K562 (cell line): ENCODE data around the gene CATSPER3. TPM values are rescaled to one million over a fixed set of nuclear protein-coding genes. Genes with fewer than 3 reads are reported as not detected.

Source experiments
- ATAC-seq: fragments of 200-7000 bp; cut with Tn5 transposase; 3 replicates; pipeline ENCODE4 v1.9.1; 2020; ENCODE audit warnings: moderate library complexity
- BruUV-seq: library from RNA; stranded (reverse); fragments of 400-500 nt; replicated peaks from 2 replicates; lab custom pipeline; 2021; lab: Mats Ljungman, UMichigan
- CTCF ChIA-PET: fragments of 300-600 bp; formaldehyde crosslinking; extraction: SDS; loops from one replicate; lab custom pipeline; 2021; ENCODE audit warnings: low intra/inter-chr PET ratio; lab: Yijun Ruan, JAX
- POLR2A ChIA-PET: fragments of 300-600, 350-650 bp; sonication (Branson Sonifier 250); formaldehyde crosslinking; extraction: SDS; loops from one replicate; lab custom pipeline; 2021; ENCODE audit warnings: antibody characterized with exemption, inconsistent platforms; lab: Yijun Ruan, JAX
- DNase-seq, 4 experiments: peaks; one replicate each; pipeline versions ENCODE4 v3.0.0 to v3.0.0-alpha.2; 2011 to 2018; ENCODE audit warnings: low spot score in 3 of 4, mixed read lengths in 3 of 4; ENCODE audit errors: extremely low read depth in 1 of 4
- FAIRE-seq: peaks from 2 replicates; lab custom pipeline; 2011; peaks lifted over from hg19 to GRCh38; lab: Jason Lieb, UNC
- H2AFZ ChIP-seq: 2 replicates; pipeline ENCODE4 v1.6.0; 2011; ENCODE audit warnings: low read depth, low read length, control low read depth, inconsistent platforms
- H3K27ac ChIP-seq: fragments of 200-600 bp; 3 replicates; pipeline ENCODE4 v1.8.0; 2011; ENCODE audit warnings: low read depth, mild to moderate bottlenecking, control low read depth, inconsistent platforms, low read length, moderate library complexity, mixed read lengths; ENCODE audit errors: extremely low read depth
- H3K27me3 ChIP-seq, 2 experiments: fragments of 300-600 bp in 1 of 2; 2 replicates in 1 of 2; 3 replicates in 1 of 2; pipeline versions ENCODE4 v1.6.0 to v1.8.0; 2011; ENCODE audit warnings: inconsistent platforms in 2 of 2, low read length in 2 of 2, mild to moderate bottlenecking in 1 of 2, mixed read lengths in 1 of 2, moderate library complexity in 1 of 2; ENCODE audit not compliant: control insufficient read depth in 2 of 2, insufficient read depth in 2 of 2
- H3K36me3 ChIP-seq: fragments of 300-600 bp; 3 replicates; pipeline ENCODE4 v1.8.0; 2011; ENCODE audit warnings: mild to moderate bottlenecking, low read length, inconsistent platforms; ENCODE audit not compliant: control insufficient read depth, insufficient read depth
- H3K4me1 ChIP-seq, 2 experiments: fragments of 200-600 bp in 1 of 2; replicated peaks in 1 of 2; 2 replicates in 1 of 2; 3 replicates in 1 of 2; pipeline versions ENCODE4 v1.5.1 to v1.8.0; 2011; ENCODE audit warnings: inconsistent platforms in 2 of 2, low read length in 2 of 2, mild to moderate bottlenecking in 1 of 2, mixed read lengths in 1 of 2, moderate library complexity in 1 of 2; ENCODE audit not compliant: control insufficient read depth in 2 of 2, insufficient read depth in 2 of 2
- H3K4me2 ChIP-seq: 2 replicates; pipeline ENCODE4 v1.6.1; 2011; ENCODE audit warnings: low read length, control low read depth, inconsistent platforms, mixed read lengths; ENCODE audit not compliant: insufficient read depth
- H3K4me3 ChIP-seq: fragments of 200-600 bp; sonication (generic), shearing (Covaris generic); 2 replicates; pipeline ENCODE4 v1.5.1; 2016; ENCODE audit warnings: control low read depth, inconsistent platforms
- H3K79me2 ChIP-seq: fragments of 200-600 bp; 3 replicates; pipeline ENCODE4 v1.8.0; 2011; ENCODE audit warnings: low read length, inconsistent platforms; ENCODE audit not compliant: control insufficient read depth, insufficient read depth
- H3K9ac ChIP-seq, 2 experiments: 2 replicates each; pipeline versions ENCODE4 v1.6.0 to v1.6.1; 2011; ENCODE audit warnings: low read depth in 2 of 2, low read length in 2 of 2, control low read depth in 1 of 2, inconsistent platforms in 1 of 2, mild to moderate bottlenecking in 1 of 2, mixed read lengths in 1 of 2; ENCODE audit not compliant: insufficient read depth in 1 of 2
- H3K9me1 ChIP-seq: one replicate; pipeline ENCODE4 v1.6.0; 2011; ENCODE audit warnings: inconsistent platforms, mild to moderate bottlenecking, low read length, moderate library complexity; ENCODE audit not compliant: control insufficient read depth, insufficient read depth
- H3K9me3 ChIP-seq: replicated peaks from 2 replicates; pipeline ENCODE4 v1.5.1; 2011; ENCODE audit warnings: low read depth, low read length, inconsistent platforms; ENCODE audit not compliant: control insufficient read depth, insufficient read depth
- H4K20me1 ChIP-seq: replicated peaks from 2 replicates; pipeline ENCODE4 v1.6.1; 2011; ENCODE audit warnings: low read length, inconsistent platforms, mixed read lengths; ENCODE audit not compliant: control insufficient read depth, insufficient read depth
- DDX20 ChIP-seq: fragments of 450-650 bp; IDR thresholded peaks from 2 replicates; pipeline ENCODE4 v1.6.1; 2016; ENCODE audit warnings: missing genetic modification characterization, low read depth, mild to moderate bottlenecking, missing compliant biosample characterization, moderate library complexity
- LEF1 ChIP-seq: fragments of 450-650 bp; IDR thresholded peaks from 2 replicates; pipeline ENCODE4 v1.6.1; 2016; ENCODE audit warnings: mild to moderate bottlenecking
- MECOM ChIP-seq: fragments of 250-450 bp; sonication (Bioruptor Pico); IDR thresholded peaks from 2 replicates; pipeline ENCODE4 v1.8.0; 2022; ENCODE audit warnings: inconsistent platforms
- NRF1 ChIP-seq, 2 experiments: fragments of 450-650 bp; IDR thresholded peaks in 1 of 2; conservative IDR thresholded peaks in 1 of 2; 2 replicates each; pipeline ENCODE4 v1.6.1; 2014; ENCODE audit warnings: mild to moderate bottlenecking in 2 of 2
- RNF219 ChIP-seq: fragments of 250-450 bp; sonication (Bioruptor Pico); IDR thresholded peaks from 2 replicates; pipeline ENCODE4 v1.5.0; 2022; ENCODE audit warnings: mild to moderate bottlenecking
- SIN3B ChIP-seq: fragments of 450-650 bp; IDR thresholded peaks from 2 replicates; pipeline ENCODE4 v1.6.1; 2017; ENCODE audit warnings: low read depth, mild to moderate bottlenecking, moderate library complexity
- TEAD1 ChIP-seq, 2 experiments: fragments of 450-650 bp in 1 of 2; sonication (generic) in 1 of 2; formaldehyde crosslinking; IDR thresholded peaks; 2 replicates each; pipeline versions ENCODE4 v1.4.0 to v1.8.0; 2020 to 2022; ENCODE audit warnings: mild to moderate bottlenecking in 2 of 2, missing genetic modification reagents in 1 of 2
- ZBTB2 ChIP-seq: fragments of 450-650 bp; IDR thresholded peaks from 2 replicates; pipeline ENCODE4 v1.6.1; 2016; ENCODE audit warnings: antibody characterized with exemption
- ZNF668 ChIP-seq: fragments of 250-450 bp; sonication (Bioruptor Pico); IDR thresholded peaks from 2 replicates; pipeline ENCODE4 v1.8.0; 2022; ENCODE audit warnings: mild to moderate bottlenecking, inconsistent platforms
- WGBS: fragments of 100-300 bp; shearing (Covaris generic); methylation state at CpG from one replicate; pipeline ENCODE4 v1.1.6; 2016; ENCODE audit warnings: low coverage, mixed read lengths; ENCODE audit not compliant: insufficient coverage; ENCODE audit errors: missing lambda C conversion rate; 5-methylcytosine and 5-hydroxymethylcytosine counted together
- in situ Hi-C: fragments of 300-500 bp; cut with MboI; formaldehyde crosslinking; loops from 4 replicates; pipeline ENCODE4 v1.15.0; 2018; ENCODE audit warnings: inconsistent platforms, mixed read lengths
- intact Hi-C: fragments of 100-400 bp; cut with micrococcal nuclease; formaldehyde crosslinking; loops from 2 replicates; pipeline ENCODE4 v1.14.2; 2022
- polyA plus RNA-seq, 8 experiments: library from polyadenylated mRNA; depleted of rRNA in 4 of 8; stranded (reverse) in 5 of 8; unstranded in 3 of 8; fragments of >200 nt; fragmentation: Nextera tagmentation in 2 of 8; fragmentation: Illumina TruSeq in 1 of 8; extraction: Ambion mirVana in 2 of 8; extraction: Trizol in 1 of 8; gene quantifications; 2 replicates each; pipeline versions ENCODE4 v1.2.1 to v1.2.3, GENCODE V29; 2011 to 2014; ENCODE audit warnings: inconsistent platforms in 1 of 8, missing spikeins in 1 of 8
- total RNA-seq, 7 experiments: library from RNA; depleted of rRNA in 6 of 7; stranded (reverse); fragments of >200 nt in 6 of 7; fragmentation: Illumina TruSeq in 2 of 7; extraction: Trizol in 2 of 7; gene quantifications; 2 replicates each; pipeline versions ENCODE4 v1.2.1 to v1.2.3, GENCODE V29; 2011 to 2021; ENCODE audit warnings: low replicate concordance in 1 of 7

CATSPER3 gene
- total and polyA plus RNA-seq, 9 of the 15 experiments (the other 6 are each of a cell fraction or from before 2014, with no cell fraction given), result 0.14 to 1.5 (median 0.49) TPM

GRCh38 chr5:134920848-134921575, 46.7 kb upstream of the CATSPER3 start:
- Histone ChIP-seq H3K27ac (no peak overlapping the region), H3K4me3 (no peak overlapping the region), H2AFZ (no peak overlapping the region), H3K27me3 (no peaks in the 10 kb centered on the region), H3K79me2 (no peaks in the 10 kb centered on the region), H3K36me3 (peaks cover 49% of the 10 kb centered on the region), H3K9me3 (no peaks in the 10 kb centered on the region), H3K9me1 (no peaks in the 10 kb centered on the region), H3K9ac (no peak overlapping the region), H4K20me1 (no peaks in the 10 kb centered on the region; the same call in 1 of the 2 replicates), H3K4me1 (no peaks in the 10 kb centered on the region; a peak in 1 of 5 replicates), H3K4me2 (no peak overlapping the region)
- no TSS peak for BruUV-seq
- DNase-seq, result no peak
- in situ Hi-C loops, result no loop called here
- CTCF ChIA-PET, result no interaction called here
- 89% methylated on average over 8 of the region's 9 CpGs for WGBS
- TF ChIP-seq ZNF668 (CRISPR knock-in tag) (no peak), NRF1 (conservative IDR thresholded peaks at IDR 0.05 in 1 of 2, IDR thresholded peaks at IDR 0.05 in 1 of 2) (no peak), LEF1 (no peak), RNF219 (no peak), MECOM (CRISPR knock-in tag) (no peak), DDX20 (no peak), TEAD1 (CRISPR knock-in tag; IDR thresholded peaks at IDR 0.05) (no peak), ZBTB2 (no peak), SIN3B (no peak)
- no peak for ATAC-seq
- peak; percentile 60 for FAIRE-seq
- POLR2A ChIA-PET, result interaction anchor here (0.7 to 2.3 kb wide), 4 partner anchors 9 to 44 kb away, joined by 3 to 8 read pairs (median 3); no protein-coding TSS in a partner anchor
- intact Hi-C loops, result no loop called here
